Measurements from ENCODE around the gene RPL37. TPM values are rescaled to one million over a fixed set of nuclear protein-coding genes. Genes with fewer than 3 reads are reported as not detected.
"Not testable (repeated sequence)": the region's sequence is repeated elsewhere in the genome, so short reads cannot be mapped to it uniquely, and the experiment has no call there.

RPL37 gene
- 1,583 and 1,632 TPM in 2 replicates for total RNA-seq

GRCh38 chr5:40834849-40835787 lies at the start of gene RPL37:
Gene RPL37, minus strand, starts transcription at chr5:40835222. Its CDS starts 37 bp downstream, at chr5:40835185.
- Mint-ChIP-seq H3K27me3 (ENCODE audit: low read depth) (no peaks in the 10 kb centered on the region), H3K9me3 (peaks cover 4% of the 10 kb centered on the region), H3K4me3 (ENCODE audit: low read depth) (peak within 1 kb of the TSS; percentile 99), H3K36me3 (ENCODE audit: low read depth) (peaks cover 58% of the 10 kb centered on the region), H3K4me1 (ENCODE audit: low read depth) (peaks cover 47% of the 10 kb centered on the region), H3K27ac (peak within 1 kb of the TSS; percentile 98)
- DNase-seq (ENCODE audit: low spot score), result peak; percentile 91
- intact Hi-C loops (cut with micrococcal nuclease), result loop anchor here (1.0 to 10.0 kb wide), 7 partner anchors 22 to 1630 kb away; partner anchors contain the start of genes PRKAA1 and PTGER4

GRCh38 chr5:40883051-40883450 lies 48.0 kb upstream of the RPL37 start:
- not testable (repeated sequence) for DNase-seq (ENCODE audit: low spot score)

GRCh38 chr5:40882291-40882690 lies 47.3 kb upstream of the RPL37 start:
- Mint-ChIP-seq H3K27ac (no peak overlapping the region), H3K4me3 (ENCODE audit: low read depth) (no peak overlapping the region), H3K36me3 (ENCODE audit: low read depth) (no peaks in the 10 kb centered on the region), H3K9me3 (no peaks in the 10 kb centered on the region), H3K4me1 (ENCODE audit: low read depth) (peaks cover 4% of the 10 kb centered on the region), H3K27me3 (ENCODE audit: low read depth) (peaks cover 15% of the 10 kb centered on the region)
- intact Hi-C loops (cut with micrococcal nuclease), result no loop called here
- no peak for DNase-seq (ENCODE audit: low spot score)

More at GRCh38 chr5:40883051-40883450, 48.0 kb upstream of the RPL37 start:
- H3K4me3 Mint-ChIP-seq (ENCODE audit: low read depth); H3K27ac Mint-ChIP-seq; intact Hi-C loops (cut with micrococcal nuclease); H3K9me3 Mint-ChIP-seq; H3K4me1 Mint-ChIP-seq (ENCODE audit: low read depth); H3K36me3 Mint-ChIP-seq (ENCODE audit: low read depth): not testable (repeated sequence)
- peaks cover 15% of the 10 kb centered on the region for H3K27me3 Mint-ChIP-seq (ENCODE audit: low read depth)

- Mint-ChIP-seq H3K27me3 (ENCODE audit: low read depth) (peaks cover 12% of the 10 kb centered on the region), H3K4me3 (ENCODE audit: low read depth) (no peak overlapping the region), H3K36me3 (ENCODE audit: low read depth) (no peaks in the 10 kb centered on the region), H3K27ac (no peak overlapping the region), H3K4me1 (ENCODE audit: low read depth) (peaks cover 4% of the 10 kb centered on the region), H3K9me3 (peaks cover 6% of the 10 kb centered on the region)
- DNase-seq (ENCODE audit: low spot score), result no peak
- intact Hi-C loops (cut with micrococcal nuclease), result loop anchor here (1.0 to 10.0 kb wide), 4 partner anchors 37 to 1165 kb away; partner anchors contain the start of genes CARD6 and TTC33
These were observed 44.3 kb upstream of the RPL37 start for GRCh38 chr5:40879163-40879942.

GRCh38 chr5:40877371-40877988 lies 42.5 kb upstream of the RPL37 start:
- Mint-ChIP-seq H3K36me3 (ENCODE audit: low read depth) (no peaks in the 10 kb centered on the region), H3K27ac (no peak overlapping the region), H3K9me3 (peaks cover 6% of the 10 kb centered on the region), H3K27me3 (ENCODE audit: low read depth) (peaks cover 11% of the 10 kb centered on the region), H3K4me1 (ENCODE audit: low read depth) (peaks cover 4% of the 10 kb centered on the region), H3K4me3 (ENCODE audit: low read depth) (no peak overlapping the region)
- no peak for DNase-seq (ENCODE audit: low spot score)
- intact Hi-C loops (cut with micrococcal nuclease), result loop anchor here (5.0 to 10.0 kb wide), 2 partner anchors 35 to 933 kb away; partner anchors contain the start of gene CARD6

GRCh38 chr5:40875958-40876357 lies 40.9 kb upstream of the RPL37 start:
- Mint-ChIP-seq H3K27me3 (ENCODE audit: low read depth) (peaks cover 8% of the 10 kb centered on the region), H3K36me3 (ENCODE audit: low read depth) (no peaks in the 10 kb centered on the region), H3K9me3 (peaks cover 6% of the 10 kb centered on the region), H3K4me1 (ENCODE audit: low read depth) (peaks cover 4% of the 10 kb centered on the region), H3K27ac (no peak overlapping the region), H3K4me3 (ENCODE audit: low read depth) (no peak overlapping the region)
- DNase-seq (ENCODE audit: low spot score), result no peak
- intact Hi-C loops (cut with micrococcal nuclease), result loop anchor here (5.0 to 10.0 kb wide), 2 partner anchors 34 to 931 kb away; partner anchors contain the start of gene CARD6

- Mint-ChIP-seq H3K4me3 (ENCODE audit: low read depth) (no peak overlapping the region), H3K4me1 (ENCODE audit: low read depth) (no peaks in the 10 kb centered on the region), H3K9me3 (peaks cover 6% of the 10 kb centered on the region), H3K27ac (no peak overlapping the region), H3K27me3 (ENCODE audit: low read depth) (peaks cover 6% of the 10 kb centered on the region), H3K36me3 (ENCODE audit: low read depth) (no peaks in the 10 kb centered on the region)
- no peak for DNase-seq (ENCODE audit: low spot score)
- intact Hi-C loops (cut with micrococcal nuclease), result loop anchor here (10.0 kb wide), 1 partner anchor 929 kb away; no protein-coding TSS in a partner anchor
These were observed 38.4 kb upstream of the RPL37 start for GRCh38 chr5:40873286-40873880.

- not testable (repeated sequence) for H3K4me3 Mint-ChIP-seq (ENCODE audit: low read depth); H3K4me1 Mint-ChIP-seq (ENCODE audit: low read depth); H3K36me3 Mint-ChIP-seq (ENCODE audit: low read depth); H3K27me3 Mint-ChIP-seq (ENCODE audit: low read depth); H3K27ac Mint-ChIP-seq; H3K9me3 Mint-ChIP-seq; DNase-seq (ENCODE audit: low spot score)
- intact Hi-C loops (cut with micrococcal nuclease), result loop anchor here (10.0 kb wide), 1 partner anchor 927 kb away; no protein-coding TSS in a partner anchor
These were observed 37.2 kb upstream of the RPL37 start for GRCh38 chr5:40872253-40872652.

- H3K9me3 Mint-ChIP-seq, result no peaks in the 10 kb centered on the region
- no peak overlapping the region for H3K4me3 Mint-ChIP-seq (ENCODE audit: low read depth)
- no peaks in the 10 kb centered on the region for H3K4me1 Mint-ChIP-seq (ENCODE audit: low read depth)
- intact Hi-C loops (cut with micrococcal nuclease), result loop anchor here (10.0 kb wide), 1 partner anchor 926 kb away; no protein-coding TSS in a partner anchor
- no peaks in the 10 kb centered on the region for H3K36me3 Mint-ChIP-seq (ENCODE audit: low read depth)
- peaks cover 4% of the 10 kb centered on the region for H3K27me3 Mint-ChIP-seq (ENCODE audit: low read depth)
- DNase-seq (ENCODE audit: low spot score), result no peak
- no peak overlapping the region for H3K27ac Mint-ChIP-seq
These were observed 36.2 kb upstream of the RPL37 start for GRCh38 chr5:40871177-40871576.

GRCh38 chr5:40869384-40869783 lies 34.4 kb upstream of the RPL37 start:
- H3K9me3 Mint-ChIP-seq, result no peaks in the 10 kb centered on the region
- intact Hi-C loops (cut with micrococcal nuclease), result no loop called here
- H3K4me1 Mint-ChIP-seq (ENCODE audit: low read depth), result no peaks in the 10 kb centered on the region
- no peak for DNase-seq (ENCODE audit: low spot score)
- no peak overlapping the region for H3K4me3 Mint-ChIP-seq (ENCODE audit: low read depth)
- no peak overlapping the region for H3K27ac Mint-ChIP-seq
- no peaks in the 10 kb centered on the region for H3K36me3 Mint-ChIP-seq (ENCODE audit: low read depth)
- peaks cover 4% of the 10 kb centered on the region for H3K27me3 Mint-ChIP-seq (ENCODE audit: low read depth)

GRCh38 chr5:40866844-40867243 lies 31.8 kb upstream of the RPL37 start:
- no peaks in the 10 kb centered on the region for H3K36me3 Mint-ChIP-seq (ENCODE audit: low read depth)
- no peak overlapping the region for H3K27ac Mint-ChIP-seq
- no peaks in the 10 kb centered on the region for H3K4me1 Mint-ChIP-seq (ENCODE audit: low read depth)
- no peaks in the 10 kb centered on the region for H3K9me3 Mint-ChIP-seq
- peaks cover 2% of the 10 kb centered on the region for H3K27me3 Mint-ChIP-seq (ENCODE audit: low read depth)
- no peak for DNase-seq (ENCODE audit: low spot score)
- H3K4me3 Mint-ChIP-seq (ENCODE audit: low read depth), result no peak overlapping the region
- intact Hi-C loops (cut with micrococcal nuclease), result no loop called here

GRCh38 chr5:40865004-40865403 lies 30.0 kb upstream of the RPL37 start:
- intact Hi-C loops (cut with micrococcal nuclease); H3K4me3 Mint-ChIP-seq (ENCODE audit: low read depth); DNase-seq (ENCODE audit: low spot score); H3K4me1 Mint-ChIP-seq (ENCODE audit: low read depth); H3K27ac Mint-ChIP-seq; H3K9me3 Mint-ChIP-seq; H3K36me3 Mint-ChIP-seq (ENCODE audit: low read depth); H3K27me3 Mint-ChIP-seq (ENCODE audit: low read depth): not testable (repeated sequence)
